ENCODE data around the gene GFRA1.
"Not testable (repeated sequence)": the region's sequence is repeated elsewhere in the genome, so short reads cannot be mapped to it uniquely, and the experiment has no call there.

GFRA1 gene

DNA sequence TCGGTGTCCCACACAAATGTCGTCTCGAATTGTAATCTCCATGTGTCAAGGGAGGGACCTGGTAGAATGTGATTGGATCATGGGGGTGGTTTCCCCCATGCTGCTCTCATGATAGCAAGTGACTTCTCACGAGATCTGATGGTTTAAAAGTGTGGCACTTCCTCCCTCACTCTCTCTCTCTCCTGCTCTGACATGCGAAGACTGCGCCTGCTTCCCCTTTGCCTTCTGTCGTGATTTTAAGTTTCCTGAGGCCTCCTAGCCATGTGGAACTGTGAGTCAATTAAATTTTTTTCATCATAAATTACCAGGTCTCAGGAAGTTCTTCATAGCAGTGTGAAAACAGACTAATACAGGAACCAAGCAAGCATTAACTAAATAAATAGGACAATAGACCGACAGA lies 229.1 kb downstream of the GFRA1 start:
- DNase-seq (ENCODE audit: low read depth in 3 of 3, low spot score in 1 of 3), result no peak

- no peak for DNase-seq (ENCODE audit: low read depth in 3 of 3, low spot score in 1 of 3)
These were observed 229.7 kb downstream of the GFRA1 start for GRCh38 chr10:116043304-116043703.

GRCh38 chr10:116041948-116042347 lies 231.1 kb downstream of the GFRA1 start:
- DNase-seq (ENCODE audit: low read depth in 3 of 3, low spot score in 1 of 3), result no peak

DNA sequence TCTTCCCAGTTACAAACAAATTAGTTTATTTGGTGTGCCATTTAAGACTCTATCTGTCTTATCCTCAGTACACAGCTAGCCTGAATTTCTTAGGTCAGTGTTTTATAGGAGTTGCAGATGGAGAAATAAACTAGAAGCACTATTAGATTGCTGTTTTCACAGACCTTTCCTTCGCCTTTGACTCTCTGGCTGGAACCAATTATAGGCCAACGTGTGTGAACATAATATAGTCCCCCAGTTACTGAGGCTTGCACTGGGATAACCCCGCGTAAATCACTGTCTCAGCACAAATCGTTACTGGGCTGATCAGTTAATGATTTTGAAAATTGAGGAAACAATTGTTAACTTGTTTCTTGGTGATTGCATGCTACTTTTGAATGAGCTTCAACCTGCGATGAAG lies 233.4 kb downstream of the GFRA1 start:
- no peak for DNase-seq (ENCODE audit: low read depth in 3 of 3, low spot score in 1 of 3)

DNA sequence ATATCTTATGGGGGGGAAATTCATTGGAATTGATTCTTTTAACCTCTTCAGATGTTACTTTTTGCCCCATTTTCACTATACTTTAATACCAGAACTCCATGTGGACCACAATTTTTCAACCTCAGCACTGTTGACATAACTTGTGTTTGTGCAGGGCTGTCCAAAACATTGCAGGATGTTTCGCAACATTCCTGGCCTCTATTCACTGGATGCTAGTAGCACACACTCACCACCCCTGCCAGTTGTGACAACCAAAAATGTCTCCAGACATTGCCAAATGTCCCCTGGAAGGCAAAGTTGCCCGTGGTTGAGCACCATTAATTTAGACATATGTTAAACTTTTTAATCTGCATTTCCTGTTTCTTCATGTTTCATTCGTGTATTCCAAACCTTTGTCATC lies 234.7 kb downstream of the GFRA1 start:
- DNase-seq (ENCODE audit: low read depth in 3 of 3, low spot score in 1 of 3), result no peak

GRCh38 chr10:116035406-116035805 lies 237.6 kb downstream of the GFRA1 start:
- not testable (repeated sequence) for DNase-seq (ENCODE audit: low read depth in 3 of 3, low spot score in 1 of 3)

GRCh38 chr10:116030576-116030975 lies 242.4 kb downstream of the GFRA1 start:
- DNase-seq (ENCODE audit: low read depth in 3 of 3, low spot score in 1 of 3), result no peak

- DNase-seq (ENCODE audit: low read depth in 3 of 3, low spot score in 1 of 3), result no peak
These were observed 243.2 kb downstream of the GFRA1 start for GRCh38 chr10:116029826-116030225.

DNA sequence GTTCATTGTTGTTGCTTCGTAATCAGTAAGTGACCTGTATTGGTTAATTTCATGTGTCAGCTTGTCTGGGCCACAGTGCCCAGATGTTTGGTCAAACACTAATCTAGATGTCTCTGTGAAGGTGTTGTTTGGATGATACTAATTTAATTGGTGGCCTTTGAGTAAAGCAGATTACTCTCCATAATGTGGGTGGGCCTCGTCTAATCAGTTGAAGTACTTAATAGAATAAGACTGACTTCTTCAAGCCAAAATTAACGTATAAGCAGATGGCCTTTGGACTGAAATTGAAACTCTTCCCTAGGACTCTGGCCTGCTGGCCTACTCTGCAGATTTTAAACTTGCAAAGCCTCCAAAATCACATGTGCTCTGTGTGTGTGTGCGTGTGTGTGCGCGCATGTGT lies 245.7 kb downstream of the GFRA1 start:
- no peak for DNase-seq (ENCODE audit: low read depth in 3 of 3, low spot score in 1 of 3)

GRCh38 chr10:116026725-116027124 lies 246.3 kb downstream of the GFRA1 start:
- no peak for DNase-seq (ENCODE audit: low read depth in 3 of 3, low spot score in 1 of 3)

GRCh38 chr10:116026315-116026714 lies 246.7 kb downstream of the GFRA1 start:
- no peak for DNase-seq (ENCODE audit: low read depth in 3 of 3, low spot score in 1 of 3)

DNA sequence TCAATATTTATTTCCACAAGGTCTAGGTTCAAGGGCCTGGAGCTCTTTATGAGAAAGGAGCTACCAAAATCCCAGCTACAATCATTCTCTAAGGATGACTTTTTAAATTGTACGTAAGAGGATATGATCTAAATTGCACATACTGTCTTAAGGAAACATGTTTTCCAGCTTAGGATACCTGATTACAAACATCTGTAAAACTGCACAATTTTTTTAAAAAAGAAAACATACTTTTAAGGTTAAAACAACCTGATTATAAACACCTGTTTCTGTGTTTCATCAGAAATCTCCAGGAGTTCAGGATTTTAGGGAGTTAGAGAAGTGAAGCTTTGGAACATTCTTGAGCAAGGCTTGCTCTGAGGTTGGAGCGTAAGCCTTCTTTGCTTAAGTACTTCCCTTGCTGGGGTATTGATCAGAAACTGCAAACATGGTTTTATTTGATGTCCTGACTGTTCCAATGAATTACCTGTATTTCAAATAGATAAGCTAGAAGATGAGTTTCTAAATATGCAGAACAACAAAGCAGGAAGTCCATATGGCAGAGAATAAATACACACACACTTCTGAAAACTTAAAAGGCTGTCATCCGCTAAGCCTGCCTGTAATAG lies 248.6 kb downstream of the GFRA1 start:
- no peak for DNase-seq (ENCODE audit: low read depth in 3 of 3, low spot score in 1 of 3)

- DNase-seq (ENCODE audit: low read depth in 3 of 3, low spot score in 1 of 3), result no peak
These were observed 255.6 kb downstream of the GFRA1 start for GRCh38 chr10:116017405-116017804.

DNA sequence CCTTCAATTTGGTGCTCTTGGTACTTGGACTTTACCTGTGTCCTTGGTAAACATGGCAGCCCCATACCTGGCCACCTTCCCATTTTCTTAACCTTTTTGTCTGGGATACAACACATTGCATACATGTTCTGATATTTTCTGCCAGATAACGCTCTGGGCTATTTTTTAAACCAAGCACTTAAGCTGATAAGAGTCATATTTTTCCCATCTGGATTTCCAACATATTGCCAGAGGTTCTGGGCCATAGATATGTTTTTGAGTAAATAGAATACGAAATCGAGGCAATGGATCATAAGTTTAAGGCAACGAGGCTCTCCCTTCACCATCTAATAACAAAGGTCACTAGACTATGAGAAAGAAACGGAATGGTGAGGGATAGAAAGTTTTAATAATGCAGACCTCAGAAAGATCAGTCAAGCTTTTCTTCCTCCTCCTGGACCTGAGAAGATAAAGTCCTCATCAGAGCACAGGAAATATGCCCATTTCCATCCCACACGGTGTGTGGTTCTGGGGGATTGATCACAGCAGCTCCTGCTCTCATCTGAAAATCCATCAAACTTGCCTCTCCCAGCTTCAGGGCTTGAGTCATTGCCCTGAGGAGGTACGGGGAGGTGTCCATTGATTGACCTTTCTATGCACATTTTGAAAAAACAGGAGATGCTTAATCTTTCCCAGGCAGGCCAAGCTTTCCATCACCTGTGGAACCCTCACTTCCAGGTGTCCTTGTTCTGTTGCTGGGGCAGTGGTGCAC lies 257.2 kb downstream of the GFRA1 start:
- no peak for DNase-seq (ENCODE audit: low read depth in 3 of 3, low spot score in 1 of 3)

GRCh38 chr10:116014871-116015582 lies 258.0 kb downstream of the GFRA1 start:
- DNase-seq (ENCODE audit: low read depth in 3 of 3, low spot score in 1 of 3), result no peak

- no peak for DNase-seq (ENCODE audit: low read depth in 3 of 3, low spot score in 1 of 3)
These were observed 258.7 kb downstream of the GFRA1 start for GRCh38 chr10:116014326-116014725.

DNA sequence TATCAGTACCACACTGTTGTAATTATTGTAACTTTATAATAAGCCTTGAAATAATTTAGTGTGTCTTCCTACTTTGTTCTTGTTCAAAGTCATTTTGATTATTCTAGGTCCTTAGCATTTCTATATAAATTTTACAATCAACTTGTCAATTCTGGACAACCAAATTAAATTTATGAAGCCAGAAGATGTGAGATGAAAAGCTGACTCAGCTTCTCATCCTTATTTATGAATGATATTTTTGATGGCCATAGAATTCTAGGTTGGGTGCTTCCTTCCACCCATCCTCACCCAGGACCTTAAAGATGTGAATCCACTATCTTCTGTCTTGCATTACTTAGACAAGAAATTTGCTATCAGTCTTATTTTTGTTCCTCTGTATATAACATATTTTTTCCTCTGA lies 261.1 kb downstream of the GFRA1 start:
- no peak for DNase-seq (ENCODE audit: low read depth in 3 of 3, low spot score in 1 of 3)

- DNase-seq (ENCODE audit: low read depth in 3 of 3, low spot score in 1 of 3), result no peak
These were observed 265.6 kb downstream of the GFRA1 start for GRCh38 chr10:116007256-116007891.
